HG03469 (cell line): Measurements from ENCODE around the gene FAM181A.

Experiments used
- ATAC-seq: cut with Tn5 transposase; IDR thresholded peaks from one replicate; pipeline ENCODE4 v1.9.1; 2021; ENCODE audit warnings: mild to moderate bottlenecking, moderate library complexity, moderate number of reproducible peaks; ENCODE audit not compliant: unreplicated experiment

Gene FAM181A

GRCh38 chr14:93903342-93904184, 23.6 kb upstream of the FAM181A start:
- no peak for ATAC-seq

- ATAC-seq: no peak
These were observed 21.5 kb upstream of the FAM181A start for GRCh38 chr14:93905623-93906022.

- no peak for ATAC-seq
These were observed 20.5 kb upstream of the FAM181A start for GRCh38 chr14:93906341-93907329.

- no peak for ATAC-seq
These were observed 17.6 kb upstream of the FAM181A start for GRCh38 chr14:93909429-93910128.

GRCh38 chr14:93911975-93912615, 15.0 kb upstream of the FAM181A start:
- no peak for ATAC-seq

GRCh38 chr14:93912782-93913181, 14.4 kb upstream of the FAM181A start:
- no peak for ATAC-seq

GRCh38 chr14:93914278-93914677, 12.9 kb upstream of the FAM181A start:
- ATAC-seq: no peak

- no peak for ATAC-seq
These were observed 12.0 kb upstream of the FAM181A start for GRCh38 chr14:93915070-93915705.

GRCh38 chr14:93915800-93916199, 11.3 kb upstream of the FAM181A start:
- ATAC-seq: no peak

GRCh38 chr14:93916498-93916897, 10.6 kb upstream of the FAM181A start:
- ATAC-seq: no peak

- ATAC-seq: no peak
These were observed 10.0 kb upstream of the FAM181A start for GRCh38 chr14:93917141-93917540.

- no peak for ATAC-seq
These were observed 5.9 kb upstream of the FAM181A start for GRCh38 chr14:93921001-93921806.

- ATAC-seq: no peak
These were observed 3.5 kb upstream of the FAM181A start for GRCh38 chr14:93923626-93924025.

GRCh38 chr14:93924592-93925355, 2.4 kb upstream of the FAM181A start:
- no peak for ATAC-seq

GRCh38 chr14:93925374-93925895, 1.7 kb upstream of the FAM181A start:
- ATAC-seq: no peak

- ATAC-seq: no peak
These were observed 785 bp upstream of the FAM181A start for GRCh38 chr14:93926245-93926872.

GRCh38 chr14:93927800-93928145, 629 bp downstream of the FAM181A start:
- no peak for ATAC-seq
